ENCODE results near the gene SND1. TPM values are rescaled to one million over a fixed set of nuclear protein-coding genes. Genes with fewer than 3 reads are reported as not detected.

SND1 gene
- total RNA-seq, 1 donor from 2014 or later: 185 TPM

DNA sequence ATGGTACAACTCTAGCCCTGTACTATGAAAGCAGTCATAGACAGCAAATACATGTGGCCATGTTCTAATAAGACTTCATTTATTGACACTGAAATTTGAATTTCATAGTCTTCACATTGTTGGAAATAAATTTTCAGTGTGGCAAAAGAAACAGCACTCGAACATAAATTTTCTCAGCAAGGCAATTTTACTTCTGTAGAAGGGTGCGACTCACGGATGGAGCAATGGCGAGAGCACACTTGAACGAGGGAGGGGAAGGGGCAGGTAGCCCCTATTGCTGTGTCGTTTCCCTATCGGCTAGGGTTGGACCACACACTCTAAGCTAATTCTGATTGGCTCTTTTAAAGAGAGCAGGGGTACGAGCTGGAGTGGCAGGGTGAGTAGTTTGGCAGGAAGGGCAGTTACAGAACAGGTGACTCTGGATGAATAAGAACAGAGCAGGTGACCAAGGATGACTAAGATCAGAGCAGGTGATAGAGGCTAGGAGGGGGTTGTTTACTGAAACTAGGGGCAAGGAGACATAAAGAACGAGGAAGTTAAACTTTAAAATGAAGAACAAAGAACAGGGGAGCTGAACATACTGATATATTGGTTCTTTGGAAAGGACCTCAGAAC, 327.2 kb downstream of the SND1 start:
- DNase-seq (ENCODE audit: extremely low read depth, low read depth, low spot score): no peak

DNA sequence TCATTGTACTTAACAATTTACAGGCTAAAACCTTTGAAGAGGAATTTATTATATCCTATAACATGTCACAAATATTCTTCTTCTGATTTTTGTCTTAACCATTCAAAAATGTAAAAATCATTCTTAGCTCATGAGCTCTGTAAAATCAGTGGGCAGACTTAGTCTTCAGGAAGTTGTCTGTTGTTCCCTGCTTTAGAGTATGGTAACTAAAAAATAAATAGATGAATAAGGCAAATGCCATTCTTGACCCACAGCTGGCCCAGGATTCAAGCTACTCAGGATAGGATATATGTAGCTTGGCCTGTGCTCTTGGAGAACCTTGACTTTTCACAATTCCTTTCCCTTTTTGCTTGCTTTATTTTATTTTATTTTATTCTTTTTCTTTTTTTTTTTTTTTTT, 327.7 kb downstream of the SND1 start:
- DNase-seq (ENCODE audit: extremely low read depth, low read depth, low spot score): no peak

DNA sequence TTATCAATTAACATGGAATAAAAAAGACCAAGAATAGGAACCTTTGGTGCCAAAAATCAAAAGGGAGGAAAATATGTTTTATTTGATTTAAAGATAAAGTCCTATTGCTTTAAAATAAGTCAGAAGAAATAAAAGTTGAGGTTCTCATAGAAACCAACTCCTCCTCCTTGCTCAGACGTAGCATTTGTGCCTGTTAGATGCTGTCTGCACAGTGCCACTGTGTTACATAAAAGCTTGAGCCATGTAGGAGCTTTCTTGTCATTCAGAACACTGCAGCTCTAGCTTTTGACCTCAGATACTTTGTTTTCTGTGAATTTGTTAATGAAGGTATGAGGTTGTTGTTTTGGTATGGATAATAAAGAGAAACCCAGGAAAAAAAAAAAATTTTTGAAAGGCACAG, 328.9 kb downstream of the SND1 start:
- DNase-seq (ENCODE audit: extremely low read depth, low read depth, low spot score): no peak

DNA sequence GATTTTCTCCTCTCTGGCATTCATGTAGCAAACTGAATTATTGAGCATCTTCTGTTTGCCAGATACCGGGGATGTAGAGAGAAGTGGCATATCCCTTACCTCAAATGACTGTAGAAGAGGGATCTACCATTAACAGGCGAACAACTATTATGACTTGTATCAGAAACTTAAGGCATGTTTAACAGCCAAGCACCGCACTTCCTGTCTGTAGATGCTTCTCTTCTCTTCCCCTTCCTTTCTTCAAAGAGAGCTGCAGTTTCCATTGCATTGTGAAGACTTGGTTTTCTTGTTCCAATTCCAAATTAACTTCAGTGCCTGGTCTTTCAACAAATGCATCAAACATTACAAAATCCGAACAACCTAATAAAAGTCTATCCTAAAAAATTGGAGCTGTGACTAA, 330.0 kb downstream of the SND1 start:
- DNase-seq (ENCODE audit: extremely low read depth, low read depth, low spot score): no peak

DNA sequence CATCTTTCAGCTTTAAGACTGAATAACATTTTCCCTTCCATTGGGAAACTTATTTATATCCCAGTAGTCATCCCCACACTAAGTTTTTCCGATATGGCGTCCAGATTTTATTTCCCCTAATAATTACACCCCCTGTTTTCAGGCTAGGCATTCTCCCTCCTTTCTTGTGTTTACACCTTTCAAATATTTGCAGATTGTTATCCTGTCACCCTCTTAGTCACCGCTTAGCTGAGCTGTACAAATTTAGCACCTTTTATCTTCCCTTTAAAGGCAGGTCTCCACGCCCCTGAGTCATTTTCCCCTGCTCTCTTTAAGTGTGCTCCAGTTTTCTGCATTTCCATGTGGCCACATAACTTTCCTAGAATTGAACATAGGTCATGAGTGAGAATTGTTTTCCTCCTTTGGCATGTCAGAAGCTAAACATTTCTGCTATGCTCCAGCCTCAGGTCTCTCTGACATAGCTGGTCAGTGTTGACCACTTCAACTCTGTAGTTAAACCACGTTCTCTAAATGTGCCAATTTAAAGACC, 331.9 kb downstream of the SND1 start:
- no peak for DNase-seq (ENCODE audit: extremely low read depth, low read depth, low spot score)

DNA sequence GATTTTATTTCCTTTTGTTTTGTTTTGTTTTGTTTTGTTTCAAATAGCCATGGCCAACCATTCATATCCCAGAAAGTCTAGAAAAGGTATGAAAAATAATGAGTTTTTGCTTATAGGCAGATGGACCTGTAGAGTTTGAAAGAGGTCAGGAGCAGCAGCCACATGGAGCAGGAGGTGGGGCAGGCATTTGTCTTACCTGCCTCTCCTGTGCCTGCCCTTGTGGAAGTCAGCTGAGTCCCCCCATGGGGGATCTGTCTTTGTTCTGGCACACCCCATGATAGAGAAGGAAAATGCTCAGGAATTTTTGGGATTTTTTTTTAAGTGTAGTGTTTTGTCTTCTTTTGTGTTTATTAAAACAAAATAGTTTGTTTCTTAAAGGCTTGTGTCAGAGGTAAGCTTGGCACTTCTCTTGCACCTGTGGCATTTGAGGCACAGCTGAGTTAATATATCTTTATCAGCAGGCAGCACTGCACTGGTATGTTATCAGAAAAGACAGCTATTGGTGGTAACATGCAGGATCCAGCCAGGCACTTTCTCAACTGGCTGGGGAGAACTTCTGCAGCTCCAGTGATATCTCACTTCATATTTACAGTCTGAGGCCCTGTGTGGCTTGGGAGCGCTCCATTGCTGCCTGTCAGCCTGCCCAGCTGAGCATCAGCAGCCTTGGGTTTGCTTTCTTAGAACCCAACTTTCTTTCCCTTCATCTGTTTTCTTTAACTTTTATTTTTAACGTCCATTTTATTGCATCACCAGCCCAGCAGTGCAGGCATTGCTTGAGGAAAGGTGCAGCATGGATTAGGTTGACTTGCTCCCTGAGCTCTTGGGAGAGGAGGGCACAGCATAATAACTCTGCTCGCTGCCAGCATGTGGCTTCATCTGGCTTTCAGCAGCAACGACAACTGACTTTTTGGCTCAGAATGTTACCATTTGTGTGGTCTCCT, 334.9 kb downstream of the SND1 start:
- DNase-seq (ENCODE audit: extremely low read depth, low read depth, low spot score): no peak

DNA sequence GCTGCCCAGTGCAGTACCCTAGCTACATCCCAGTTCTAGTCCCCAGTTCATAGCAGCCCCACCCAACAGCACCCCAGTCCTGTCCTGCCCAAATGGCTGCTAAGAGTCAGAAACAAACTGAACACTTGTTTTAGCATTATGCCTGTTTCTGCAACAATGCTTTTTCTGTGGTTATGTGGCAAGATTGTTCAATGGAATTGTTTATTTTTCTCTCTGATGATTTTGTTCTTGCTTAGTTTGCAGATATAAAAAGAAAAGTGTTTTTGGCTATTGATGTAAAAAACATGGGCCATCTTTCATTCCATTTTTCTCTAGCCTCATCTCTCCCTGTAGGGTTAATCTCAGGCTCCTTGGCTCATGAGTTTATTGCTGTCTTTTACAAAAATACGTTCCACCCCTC, 336.8 kb downstream of the SND1 start:
- no peak for DNase-seq (ENCODE audit: extremely low read depth, low read depth, low spot score)

DNA sequence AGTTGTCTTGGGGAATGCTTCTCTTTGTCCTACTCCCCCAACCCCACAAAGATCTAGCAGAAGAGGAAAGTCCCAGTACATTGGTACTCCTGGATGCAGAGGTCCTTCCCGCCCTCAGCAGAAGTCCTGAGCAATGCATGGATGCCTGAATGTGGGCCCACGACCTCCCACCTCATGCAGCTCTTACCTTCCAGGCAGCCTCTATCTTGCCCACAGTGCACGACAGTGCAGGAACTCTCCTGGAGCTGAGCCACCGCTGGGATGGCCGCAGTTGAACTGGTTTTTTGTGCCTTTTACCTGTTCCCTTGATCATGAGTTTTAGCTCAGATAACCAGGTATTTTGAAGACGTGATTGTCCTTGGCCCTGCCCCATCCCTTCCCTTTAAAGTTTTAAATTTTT, 341.3 kb downstream of the SND1 start:
- no peak for DNase-seq (ENCODE audit: extremely low read depth, low read depth, low spot score)

DNA sequence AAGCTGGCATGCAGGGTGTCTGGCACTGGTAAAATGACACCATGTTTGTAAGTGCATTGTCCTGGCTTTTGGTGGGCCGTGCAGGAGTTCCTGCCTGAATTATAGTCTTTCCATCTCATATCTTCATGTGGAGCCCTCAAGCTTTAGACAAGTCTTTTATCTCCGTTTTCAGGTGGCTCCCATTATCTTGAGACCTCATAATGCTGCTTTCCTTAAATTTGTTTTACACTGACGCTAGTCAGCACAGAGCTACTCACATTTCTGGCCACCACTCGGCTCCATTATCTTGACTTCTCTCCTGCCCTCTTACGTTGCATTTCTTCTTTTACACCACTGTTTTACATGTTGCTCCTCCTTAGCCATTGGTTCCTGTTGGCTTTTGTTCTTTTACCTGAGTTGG, 342.0 kb downstream of the SND1 start:
- no peak for DNase-seq (ENCODE audit: extremely low read depth, low read depth, low spot score)

DNA sequence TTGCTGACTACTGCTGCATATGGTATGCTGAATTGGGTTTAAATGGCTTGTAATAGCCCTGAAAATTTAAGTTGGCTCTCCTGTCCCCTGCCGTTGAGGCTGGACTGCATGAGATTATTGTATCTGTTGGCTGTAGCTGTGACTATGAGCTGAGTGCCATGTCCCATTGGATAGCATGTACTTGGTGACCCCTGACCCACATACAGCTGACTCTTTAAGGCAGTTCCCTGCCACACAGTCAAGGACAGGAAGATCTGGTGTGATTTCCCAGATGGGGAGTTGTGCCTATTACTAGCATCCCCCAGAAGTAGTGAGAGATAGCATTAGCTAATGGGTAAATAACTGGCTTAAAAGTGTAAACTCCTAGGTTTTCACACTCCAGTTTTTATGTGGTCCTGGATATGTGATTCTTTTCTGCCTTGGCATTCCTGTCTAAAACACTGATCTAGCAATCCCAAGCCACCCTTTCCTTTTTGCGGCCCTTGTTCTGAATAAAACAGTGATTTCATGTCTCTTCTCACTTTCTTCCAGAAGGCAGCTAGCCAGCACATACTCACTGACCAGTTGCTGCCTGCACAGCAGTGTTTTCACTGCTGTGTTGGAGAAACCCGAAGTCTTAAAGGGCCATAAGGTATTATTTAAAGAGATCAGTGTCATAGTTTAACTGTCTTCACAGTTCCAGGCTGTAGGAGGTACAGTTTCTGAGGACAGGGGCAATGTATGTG, 343.3 kb downstream of the SND1 start:
- no peak for DNase-seq (ENCODE audit: extremely low read depth, low read depth, low spot score)

DNA sequence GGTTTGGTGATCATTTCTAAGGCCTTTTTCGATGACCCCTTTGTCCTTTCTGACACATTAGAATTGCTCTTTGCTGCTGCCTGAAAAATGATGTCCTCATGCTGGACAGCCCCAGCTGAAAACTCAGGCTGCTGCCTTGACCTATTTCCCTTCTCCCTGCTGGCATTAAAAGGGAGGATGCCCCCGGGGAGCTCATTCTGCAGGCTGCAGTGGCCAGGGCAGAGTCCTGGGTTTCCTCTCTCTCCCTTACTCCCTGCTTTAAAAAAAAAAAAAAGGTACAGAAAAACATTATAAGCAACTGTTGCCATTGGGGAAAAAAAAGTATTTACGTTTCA, 343.9 kb downstream of the SND1 start:
- DNase-seq (ENCODE audit: extremely low read depth, low read depth, low spot score): no peak

DNA sequence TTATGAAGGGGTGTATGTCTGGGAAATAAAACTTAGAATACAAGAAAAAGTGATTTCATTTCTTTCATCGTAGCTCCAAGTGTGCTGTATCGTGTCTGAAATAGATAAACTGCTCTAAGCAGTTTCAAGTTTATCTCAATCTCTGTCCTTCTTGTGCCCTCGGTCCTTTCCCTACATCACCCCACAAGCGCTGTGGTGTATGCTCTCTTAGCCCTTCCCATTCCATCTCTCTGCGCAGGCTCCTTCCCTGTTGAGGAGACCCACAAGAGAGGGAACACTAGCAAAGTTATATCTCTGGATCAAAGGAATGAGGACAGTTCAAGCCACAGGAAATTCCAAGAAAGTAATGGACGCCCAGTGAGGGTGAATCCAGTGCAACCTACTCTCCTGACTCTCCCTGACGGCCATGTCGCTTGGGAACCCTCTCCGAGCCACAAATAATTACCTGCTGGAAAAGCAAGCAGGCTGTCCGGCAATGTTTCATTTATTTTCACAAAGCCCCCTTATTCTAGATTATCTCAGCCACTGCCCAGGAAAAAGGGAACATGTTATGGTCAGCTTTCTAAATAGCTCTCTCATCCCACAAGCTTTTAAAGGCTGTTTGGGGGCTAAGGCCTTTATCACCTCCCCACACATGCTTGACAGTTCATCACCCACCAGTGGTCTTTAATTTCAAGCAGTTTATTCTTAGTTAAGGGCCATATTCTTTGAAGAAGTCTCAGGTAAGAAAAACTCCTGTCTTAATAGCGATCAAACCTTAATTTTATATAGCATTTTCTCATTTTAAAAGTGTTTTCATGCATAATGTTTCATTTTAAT, 344.5 kb downstream of the SND1 start:
- no peak for DNase-seq (ENCODE audit: extremely low read depth, low read depth, low spot score)

DNA sequence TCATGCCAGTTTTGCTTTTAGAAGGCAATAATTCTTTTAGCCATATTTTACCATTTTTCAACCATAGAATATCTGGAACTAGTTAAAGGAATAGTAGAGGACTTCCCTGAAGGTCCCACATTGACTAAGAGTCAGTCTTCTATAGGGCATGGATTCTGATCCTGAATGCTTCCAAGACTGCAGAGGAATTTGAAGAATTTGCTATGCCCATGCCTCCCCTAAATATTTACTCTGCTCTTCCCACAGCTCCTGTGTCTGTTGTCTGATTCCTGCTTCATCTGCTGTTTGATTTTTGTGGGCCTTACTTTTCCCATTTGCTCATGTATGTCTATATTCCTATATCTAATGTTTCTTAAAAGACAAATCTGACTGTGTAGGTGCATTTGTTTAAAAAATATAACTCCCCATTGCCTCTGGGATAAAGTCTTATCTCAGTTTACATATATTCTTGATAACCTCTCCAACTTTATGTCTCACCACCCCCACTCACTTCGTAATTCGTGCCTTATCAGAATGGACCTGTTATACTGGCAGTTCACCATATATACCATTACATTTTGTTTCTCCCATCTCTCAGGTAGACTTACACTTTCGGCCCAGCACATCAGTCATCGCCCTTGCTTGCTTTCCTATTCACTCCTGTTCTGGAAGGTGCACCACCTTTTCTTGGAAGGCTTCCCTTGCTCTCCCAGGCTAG, 345.4 kb downstream of the SND1 start:
- no peak for DNase-seq (ENCODE audit: extremely low read depth, low read depth, low spot score)

DNA sequence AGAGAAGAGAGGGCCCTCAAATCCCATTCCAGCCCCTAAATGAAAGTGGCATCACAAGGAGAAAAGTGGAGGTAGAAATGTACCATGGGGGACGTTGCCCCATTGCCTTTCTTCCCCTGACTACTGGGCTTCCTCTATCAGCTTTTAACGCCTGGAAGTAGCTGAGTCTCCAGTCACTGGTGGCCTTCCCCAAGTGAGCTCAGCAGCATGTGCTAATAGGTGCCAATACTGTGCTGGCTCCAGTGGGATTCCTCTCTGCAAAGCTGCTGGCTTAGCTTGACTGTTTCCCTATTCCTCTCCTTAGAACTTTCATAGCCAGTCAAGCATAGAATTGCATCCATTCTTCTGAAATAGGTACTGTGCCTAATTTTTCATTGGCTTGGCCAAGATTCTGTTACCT, 346.7 kb downstream of the SND1 start:
- no peak for DNase-seq (ENCODE audit: extremely low read depth, low read depth, low spot score)

DNA sequence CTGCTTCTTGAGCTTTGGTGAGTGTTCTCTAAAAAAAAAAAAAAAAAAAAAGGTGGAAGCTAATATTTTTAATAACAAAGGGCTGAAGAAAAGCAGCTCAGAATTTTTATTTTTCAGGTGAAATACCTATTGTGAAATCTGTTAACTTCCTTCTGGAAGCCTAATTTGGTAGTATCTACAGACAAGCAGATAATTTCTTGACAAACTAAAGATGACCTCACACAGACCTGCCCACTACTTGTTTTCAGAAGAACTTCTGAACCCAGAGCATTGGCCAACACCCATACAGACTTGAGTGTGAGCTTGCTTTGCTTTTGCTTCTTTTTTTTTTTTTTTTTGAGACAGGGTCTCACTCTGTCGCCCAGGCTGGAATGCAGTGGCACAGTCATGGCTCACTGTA, 348.1 kb downstream of the SND1 start:
- DNase-seq (ENCODE audit: extremely low read depth, low read depth, low spot score): no peak

DNA sequence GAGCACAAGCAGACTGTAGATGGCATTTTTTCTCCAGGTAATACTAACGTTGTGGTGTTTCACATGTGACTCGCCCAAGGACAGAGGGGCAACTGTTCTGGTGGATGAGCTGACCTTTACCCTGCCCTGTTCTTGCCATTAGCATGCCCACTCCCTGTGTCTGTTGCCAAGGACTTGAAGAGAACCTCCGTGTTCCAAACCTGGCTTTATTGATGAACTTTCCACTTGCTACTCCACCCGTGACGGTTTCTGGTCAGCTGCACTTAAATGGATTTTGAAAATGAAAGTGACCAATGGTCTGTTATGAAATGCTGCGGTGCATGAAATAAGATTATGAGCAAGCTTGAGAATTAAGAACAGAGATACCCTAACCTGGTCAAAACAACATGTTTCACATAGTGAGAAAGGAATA, 348.9 kb downstream of the SND1 start:
- DNase-seq (ENCODE audit: extremely low read depth, low read depth, low spot score): no peak

DNA sequence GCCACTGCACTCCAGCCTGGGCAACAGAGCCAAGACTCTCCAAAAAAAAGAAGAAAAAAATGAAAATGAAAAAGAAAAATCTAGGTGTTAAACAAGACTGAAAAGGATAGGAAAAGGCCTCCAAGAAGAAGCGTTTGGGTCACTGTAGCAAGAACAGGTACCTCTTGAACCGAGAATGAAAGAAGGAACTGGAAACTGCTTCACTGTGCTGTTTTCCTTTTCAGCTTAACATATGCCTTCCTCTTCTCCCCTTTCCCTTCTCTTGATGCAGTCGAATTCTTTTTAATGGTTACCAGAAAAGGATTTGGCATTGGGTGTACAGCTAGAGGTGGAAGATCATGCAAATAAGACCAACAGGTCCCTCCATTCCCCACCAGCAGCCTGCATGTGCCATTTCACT, 351.2 kb downstream of the SND1 start:
- no peak for DNase-seq (ENCODE audit: extremely low read depth, low read depth, low spot score)

DNA sequence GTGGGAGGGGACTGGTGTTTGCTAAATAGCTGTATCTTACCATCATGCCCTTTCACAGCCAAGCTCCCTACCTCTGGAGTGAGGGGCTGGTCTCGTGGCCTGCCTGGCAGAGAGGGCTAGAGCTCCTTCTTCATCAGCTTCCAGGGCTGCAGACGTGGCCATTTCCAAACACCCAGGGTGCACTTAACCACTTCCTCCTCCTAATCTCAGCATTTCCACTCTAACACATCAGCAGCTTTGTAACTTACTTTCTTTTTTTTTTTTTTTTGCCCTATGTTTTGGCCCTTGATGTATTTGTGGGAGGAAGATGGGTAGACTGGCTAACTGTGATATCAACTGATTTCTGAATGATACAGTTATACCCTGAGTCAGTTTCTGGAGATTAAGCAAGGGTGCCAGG, 351.8 kb downstream of the SND1 start:
- DNase-seq (ENCODE audit: extremely low read depth, low read depth, low spot score): no peak

DNA sequence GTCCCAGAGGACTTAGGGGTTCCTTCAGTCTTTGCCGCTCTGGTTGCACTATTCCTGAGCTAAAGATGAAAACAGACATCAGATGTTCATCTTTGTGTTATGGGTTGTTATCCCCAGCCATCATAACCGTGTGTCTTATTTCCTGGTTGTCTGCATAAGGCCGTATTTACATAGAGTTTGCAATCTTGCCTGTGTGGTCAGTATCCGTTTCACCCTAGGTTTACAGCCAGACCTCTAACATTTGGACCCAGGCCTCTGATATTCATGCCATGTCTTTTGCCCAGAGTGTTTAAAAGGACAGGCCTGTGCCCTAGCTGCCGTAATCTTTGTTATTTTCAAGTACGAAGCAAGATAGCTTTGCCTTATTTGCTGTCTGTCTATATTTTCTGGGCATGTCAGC, 352.6 kb downstream of the SND1 start:
- DNase-seq (ENCODE audit: extremely low read depth, low read depth, low spot score): no peak

DNA sequence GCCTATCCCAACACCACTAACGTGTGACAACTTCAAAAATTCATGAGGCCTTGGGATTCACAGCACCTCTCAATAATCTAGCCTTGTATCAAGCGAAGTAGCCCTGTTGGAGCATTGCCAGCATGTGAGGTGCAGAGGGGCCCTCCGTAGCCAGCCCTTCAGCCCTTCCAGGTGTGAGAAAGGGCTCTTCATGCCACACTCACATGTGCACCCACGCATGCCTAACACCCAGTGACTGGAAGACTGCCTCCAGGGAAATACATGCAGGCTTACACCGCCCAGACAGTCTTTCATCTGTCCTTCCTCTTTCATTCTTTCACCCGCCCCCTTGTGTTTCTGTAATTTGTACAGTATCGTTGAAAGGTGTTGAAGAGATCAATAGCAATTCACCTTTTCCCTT, 353.1 kb downstream of the SND1 start:
- DNase-seq (ENCODE audit: extremely low read depth, low read depth, low spot score): no peak
